Endothelial cell of umbilical vein (primary cell): ENCODE data around the gene ESF1. TPM values are rescaled to one million over a fixed set of nuclear protein-coding genes. Genes with fewer than 3 reads are reported as not detected.

Experiments
- BruUV-seq: library from RNA; stranded (reverse); fragments of 400-500 nt; replicated peaks from 2 replicates; lab custom pipeline; 2021; lab: Mats Ljungman, UMichigan
- CTCF ChIA-PET: fragments of 300-600, 350-600 bp; sonication (Branson Sonifier 250); formaldehyde crosslinking; loops from one replicate; lab custom pipeline; 2021; ENCODE audit warnings: antibody characterized with exemption, inconsistent platforms; lab: Charles Lee
- POLR2A ChIA-PET: fragments of 300-600, 350-600 bp; sonication (Branson Sonifier 250); formaldehyde crosslinking; loops from one replicate; lab custom pipeline; 2021; ENCODE audit warnings: antibody characterized with exemption, inconsistent platforms; lab: Charles Lee
- DNase-seq: peaks from one replicate; pipeline ENCODE4 v3.0.0-alpha.2; 2011; ENCODE audit warnings: low read depth, low spot score
- FAIRE-seq: peaks from 2 replicates; lab custom pipeline; 2011; peaks lifted over from hg19 to GRCh38; lab: Jason Lieb, UNC
- H2AFZ ChIP-seq: 2 replicates; pipeline ENCODE4 v1.6.0; 2012; ENCODE audit warnings: low read depth, low read length, control low read depth, inconsistent platforms
- H3K27ac ChIP-seq: 2 replicates; pipeline ENCODE4 v1.5.1; 2011; ENCODE audit warnings: low read depth, mild to moderate bottlenecking, control low read depth, low read length, moderate library complexity; ENCODE audit not compliant: insufficient read depth
- H3K27me3 ChIP-seq, 2 experiments: 2 replicates each; pipeline versions ENCODE4 v1.6.0 to v1.6.1; 2011; ENCODE audit warnings: low read length in 2 of 2, mixed read lengths in 1 of 2; ENCODE audit not compliant: control insufficient read depth in 2 of 2, insufficient read depth in 2 of 2
- H3K36me3 ChIP-seq, 2 experiments: 2 replicates in 1 of 2; 3 replicates in 1 of 2; pipeline ENCODE4 v1.5.1; 2011; ENCODE audit warnings: low read length in 2 of 2, mild to moderate bottlenecking in 1 of 2, moderate library complexity in 1 of 2; ENCODE audit not compliant: control insufficient read depth in 2 of 2, insufficient read depth in 2 of 2; ENCODE audit errors: extremely low read depth in 1 of 2
- H3K4me1 ChIP-seq: 3 replicates; pipeline ENCODE4 v1.5.1; 2011; ENCODE audit warnings: mild to moderate bottlenecking, low read length; ENCODE audit not compliant: control insufficient read depth, insufficient read depth; ENCODE audit errors: extremely low read depth
- H3K4me2 ChIP-seq: 2 replicates; pipeline ENCODE4 v1.6.1; 2011; ENCODE audit warnings: low read length, control low read depth, mixed read lengths; ENCODE audit not compliant: insufficient read depth
- H3K4me3 ChIP-seq, 3 experiments: fragments of 200-600 bp in 1 of 3; sonication (generic), shearing (Covaris generic) in 1 of 3; replicated peaks in 1 of 3; 2 replicates each; pipeline ENCODE4 v1.5.1; 2011 to 2016; ENCODE audit warnings: control low read depth in 3 of 3, low read length in 3 of 3, mild to moderate bottlenecking in 2 of 3, inconsistent platforms in 1 of 3, low read depth in 1 of 3, moderate library complexity in 1 of 3; ENCODE audit not compliant: insufficient read depth in 1 of 3
- H3K79me2 ChIP-seq: 2 replicates; pipeline ENCODE4 v1.6.0; 2012; ENCODE audit warnings: low read length, inconsistent platforms; ENCODE audit not compliant: control insufficient read depth, insufficient read depth
- H3K9ac ChIP-seq: replicated peaks from 2 replicates; pipeline ENCODE3; 2011; ENCODE audit warnings: low read length, control low read depth; ENCODE audit not compliant: insufficient read depth; ENCODE audit errors: extremely low read depth
- H3K9me1 ChIP-seq: replicated peaks from 3 replicates; pipeline ENCODE4 v1.6.0; 2011; ENCODE audit warnings: mild to moderate bottlenecking, low read length; ENCODE audit not compliant: control insufficient read depth, insufficient read depth; ENCODE audit errors: extremely low read depth
- H3K9me3 ChIP-seq: replicated peaks from 2 replicates; pipeline ENCODE4 v1.5.1; 2012; ENCODE audit warnings: low read length, inconsistent platforms; ENCODE audit not compliant: control insufficient read depth, insufficient read depth
- H4K20me1 ChIP-seq: replicated peaks from 2 replicates; pipeline ENCODE3; 2011; ENCODE audit warnings: mild to moderate bottlenecking, low read length; ENCODE audit not compliant: control insufficient read depth, insufficient read depth; ENCODE audit errors: extremely low read depth
- CTCF ChIP-seq, 2 donors: IDR thresholded peaks; 1 replicate in 1 of 2; 2 replicates in 1 of 2; pipeline ENCODE4 v1.5.1; 2011; ENCODE audit warnings: low read length in 2 of 2, mild to moderate bottlenecking in 2 of 2, moderate library complexity in 2 of 2, control low read depth in 1 of 2, inconsistent platforms in 1 of 2, low read depth in 1 of 2; ENCODE audit not compliant: insufficient read depth in 1 of 2; ENCODE audit errors: extremely low read depth in 1 of 2
- EZH2 ChIP-seq: IDR thresholded peaks from 2 replicates; pipeline ENCODE4 v1.6.1; 2012; ENCODE audit warnings: borderline replicate concordance, low read depth, mild to moderate bottlenecking, moderate library complexity, low read length, inconsistent platforms; ENCODE audit not compliant: severe bottlenecking
- GATA2 ChIP-seq: IDR thresholded peaks from 2 replicates; pipeline ENCODE4 v1.7.0; 2011; ENCODE audit warnings: low read depth, mild to moderate bottlenecking, moderate library complexity, mixed read lengths, low read length; ENCODE audit not compliant: insufficient read length, insufficient read depth
- JUN ChIP-seq: IDR thresholded peaks from 2 replicates; pipeline ENCODE4 v1.6.1; 2011; ENCODE audit warnings: borderline replicate concordance, low read depth; ENCODE audit not compliant: insufficient read length, insufficient read depth
- MAX ChIP-seq: IDR thresholded peaks from 2 replicates; pipeline ENCODE4 v1.6.1; 2011; ENCODE audit not compliant: insufficient read depth, insufficient read length
- MYC ChIP-seq: IDR thresholded peaks from one replicate; pipeline ENCODE4 v1.6.1; 2011; ENCODE audit warnings: mild to moderate bottlenecking, low read depth, low read length
- POLR2A ChIP-seq: IDR thresholded peaks from 2 replicates; pipeline ENCODE4 v1.6.1; 2012; ENCODE audit warnings: low read depth, mild to moderate bottlenecking, control low read depth, low read length
- POLR2AphosphoS5 ChIP-seq: IDR thresholded peaks from 2 replicates; pipeline ENCODE4 v1.6.1; 2012; ENCODE audit warnings: low read depth, mild to moderate bottlenecking, control low read depth, low read length, moderate library complexity; ENCODE audit not compliant: insufficient read depth
- dilution Hi-C: fragments of 300-500 bp; cut with MboI; formaldehyde crosslinking; loops from one replicate; pipeline ENCODE4 v1.15.0; 2019; ENCODE audit warnings: low sequenced_read_pairs; ENCODE audit not compliant: extremely low pct_ligation_motif_present
- intact Hi-C: fragments of 100-400 bp; cut with micrococcal nuclease; formaldehyde crosslinking; loops from one replicate; pipeline ENCODE4 v1.10.0; 2022
- polyA plus RNA-seq, 4 experiments: library from polyadenylated mRNA; depleted of rRNA in 3 of 4; stranded (reverse) in 3 of 4; unstranded in 1 of 4; fragments of >200 nt; gene quantifications; 2 replicates each; pipeline versions ENCODE4 v1.2.1 to v1.2.3, GENCODE V29; 2011 to 2012; ENCODE audit warnings: missing spikeins in 1 of 4
- total RNA-seq: library from RNA; stranded (reverse); gene quantifications from 2 replicates; pipeline ENCODE4 v1.2.3, GENCODE V29; 2021

Gene ESF1
- total and polyA plus RNA-seq, 2 donors (not counting 3 experiments of a cell fraction or from before 2014, with no cell fraction given) = 0.72 to 15.5 TPM

GRCh38 chr20:13700761-13701160 is 84.0 kb downstream of the ESF1 start:
- peaks cover 0 to 2% of the 10 kb centered on the region in 2 experiments for H3K27me3 ChIP-seq
- no TSS peak for BruUV-seq
- no peak overlapping the region for H3K4me3 ChIP-seq
- no peaks in the 10 kb centered on the region for H3K9me3 ChIP-seq
- intact Hi-C loops = no loop called here
- CTCF ChIA-PET = no interaction called here
- H3K79me2 ChIP-seq = no peaks in the 10 kb centered on the region
- DNase-seq = no peak
- H3K27ac ChIP-seq = no peak overlapping the region
- H4K20me1 ChIP-seq = no peaks in the 10 kb centered on the region
- no peak for FAIRE-seq
- H3K4me2 ChIP-seq = no peak overlapping the region
- dilution Hi-C loops = no loop called here
- no peaks in the 10 kb centered on the region for H3K9me1 ChIP-seq
- TF ChIP-seq POLR2AphosphoS5 = no peak
- POLR2A ChIA-PET = no interaction called here
- H2AFZ ChIP-seq = no peak overlapping the region
- H3K36me3 ChIP-seq = no peaks in the 10 kb centered on the region
- no peak overlapping the region for H3K9ac ChIP-seq
- no peaks in the 10 kb centered on the region for H3K4me1 ChIP-seq

- H3K4me1 ChIP-seq = no peaks in the 10 kb centered on the region
- no peaks in the 10 kb centered on the region for H3K9me1 ChIP-seq
- CTCF ChIA-PET = no interaction called here
- no peak for DNase-seq
- no peak for FAIRE-seq
- no peak overlapping the region for H3K9ac ChIP-seq
- H3K27me3 ChIP-seq = no peaks in the 10 kb centered on the region
- dilution Hi-C loops = no loop called here
- TF ChIP-seq JUN (no peak), GATA2 (no peak), POLR2A (no peak), MAX (no peak), CTCF (IDR thresholded peaks at IDR 0.05; ENCODE audit: extremely low read depth in 1 of 2, insufficient read depth in 1 of 2, low read depth in 1 of 2, low read length in 2 of 2) (no peak), POLR2AphosphoS5 (no peak), EZH2 (no peak), MYC (no peak)
- BruUV-seq = no TSS peak
- H3K27ac ChIP-seq = no peak overlapping the region
- POLR2A ChIA-PET = no interaction called here
- no peaks in the 10 kb centered on the region for H3K79me2 ChIP-seq
- no peak overlapping the region for H2AFZ ChIP-seq
- no peaks in the 10 kb centered on the region for H3K36me3 ChIP-seq
- intact Hi-C loops = no loop called here
- H3K9me3 ChIP-seq = no peaks in the 10 kb centered on the region
- no peak overlapping the region for H3K4me3 ChIP-seq
- H3K4me2 ChIP-seq = no peak overlapping the region
- H4K20me1 ChIP-seq = no peaks in the 10 kb centered on the region
Observed at GRCh38 chr20:13694420-13695150, 90.1 kb downstream of the ESF1 start.
